Measurements from ENCODE around the gene CTSV.
"Not testable (repeated sequence)": the region's sequence is repeated elsewhere in the genome, so short reads cannot be mapped to it uniquely, and the experiment has no call there.

The CTSV gene

GRCh38 chr9:97038611-97039513, at the start of gene CTSV:
Gene CTSV (minus strand): TSS chr9:97039142. CDS start chr9:97038043, 1,099 bp downstream.
- DNase-seq: peak; percentile 83

GRCh38 chr9:97087668-97088215, 48.8 kb upstream of the CTSV start:
- not testable (repeated sequence) for DNase-seq

- not testable (repeated sequence) for DNase-seq
Observed at GRCh38 chr9:97084562-97084991, 45.6 kb upstream of the CTSV start.

GRCh38 chr9:97078362-97078761, 39.4 kb upstream of the CTSV start:
- DNase-seq: no peak

- no peak for DNase-seq
Observed at GRCh38 chr9:97077452-97078295, 38.7 kb upstream of the CTSV start.

GRCh38 chr9:97076731-97077451, 37.9 kb upstream of the CTSV start:
- not testable (repeated sequence) for DNase-seq

GRCh38 chr9:97076238-97076637, 37.3 kb upstream of the CTSV start:
- DNase-seq: no peak

- DNase-seq: no peak
Observed at GRCh38 chr9:97075289-97075985, 36.5 kb upstream of the CTSV start.

GRCh38 chr9:97073506-97073905, 34.6 kb upstream of the CTSV start:
- no peak for DNase-seq

GRCh38 chr9:97072285-97072776, 33.4 kb upstream of the CTSV start:
- DNase-seq: no peak

GRCh38 chr9:97070325-97070724, 31.4 kb upstream of the CTSV start:
- DNase-seq: not testable (repeated sequence)

GRCh38 chr9:97067490-97067889, 28.5 kb upstream of the CTSV start:
- no peak for DNase-seq

GRCh38 chr9:97064176-97064575, 25.2 kb upstream of the CTSV start:
- no peak for DNase-seq

- DNase-seq: no peak
Observed at GRCh38 chr9:97060796-97061195, 21.9 kb upstream of the CTSV start.

GRCh38 chr9:97059626-97060025, 20.7 kb upstream of the CTSV start:
- DNase-seq: no peak

- no peak for DNase-seq
Observed at GRCh38 chr9:97057651-97058050, 18.7 kb upstream of the CTSV start.

- DNase-seq: not testable (repeated sequence)
Observed at GRCh38 chr9:97055891-97056290, 16.9 kb upstream of the CTSV start.

GRCh38 chr9:97053717-97054116, 14.8 kb upstream of the CTSV start:
- DNase-seq: no peak

GRCh38 chr9:97052735-97053134, 13.8 kb upstream of the CTSV start:
- no peak for DNase-seq

- peak; percentile 33 for DNase-seq
Observed at GRCh38 chr9:97046228-97046627, 7.3 kb upstream of the CTSV start.

GRCh38 chr9:97045300-97045699, 6.4 kb upstream of the CTSV start:
- DNase-seq: no peak

- DNase-seq: no peak
Observed at GRCh38 chr9:97041898-97042297, 3.0 kb upstream of the CTSV start.

Data from NCI-H146 (cell line).